DOHH2 (cell line): ENCODE data around the gene GART.

Experiments used
- H3F3A ChIP-seq: fragments of 200-600 bp; sonication (generic), shearing (Covaris generic); 2 replicates; pipeline ENCODE4 v1.6.0; 2016; ENCODE audit warnings: antibody characterized with exemption, mild to moderate bottlenecking; ENCODE audit not compliant: control insufficient read depth, insufficient read depth
- H3K27ac ChIP-seq: fragments of 200-600 bp; sonication (generic); 2 replicates; pipeline ENCODE4 v1.5.1; 2014; ENCODE audit warnings: low read depth, mild to moderate bottlenecking, low read length, moderate library complexity
- H3K27me3 ChIP-seq: fragments of 200-600 bp; sonication (generic); 2 replicates; pipeline ENCODE4 v1.6.1; 2014; ENCODE audit warnings: mild to moderate bottlenecking, low read length, mixed read lengths; ENCODE audit not compliant: control insufficient read depth
- H3K36me3 ChIP-seq: fragments of 200-600 bp; sonication (generic); 2 replicates; pipeline ENCODE4 v1.6.1; 2014; ENCODE audit warnings: mild to moderate bottlenecking, low read length, moderate library complexity, mixed read lengths; ENCODE audit not compliant: control insufficient read depth
- H3K4me1 ChIP-seq: fragments of 200-600 bp; sonication (generic); 2 replicates; pipeline ENCODE4 v1.6.1; 2014; ENCODE audit warnings: mild to moderate bottlenecking, low read length, mixed read lengths; ENCODE audit not compliant: control insufficient read depth
- H3K4me2 ChIP-seq: fragments of 200-600 bp; sonication (generic); 2 replicates; pipeline ENCODE4 v1.6.0; 2014; ENCODE audit warnings: mild to moderate bottlenecking, low read length, moderate library complexity
- H3K4me3 ChIP-seq: fragments of 200-600 bp; sonication (generic); 2 replicates; pipeline ENCODE4 v1.5.1; 2014; ENCODE audit warnings: mild to moderate bottlenecking, low read length, mixed read lengths
- H3K79me2 ChIP-seq: fragments of 200-600 bp; sonication (generic); 2 replicates; pipeline ENCODE4 v1.6.1; 2014; ENCODE audit warnings: mild to moderate bottlenecking, low read length, mixed read lengths; ENCODE audit not compliant: control insufficient read depth
- H3K9me2 ChIP-seq: fragments of 200-600 bp; sonication (generic); replicated peaks from 2 replicates; pipeline ENCODE4 v1.6.1; 2014; ENCODE audit warnings: mild to moderate bottlenecking, low read length, mixed read lengths; ENCODE audit not compliant: control insufficient read depth
- H3K9me3 ChIP-seq: fragments of 200-600 bp; sonication (generic); 2 replicates; pipeline ENCODE4 v1.6.1; 2014; ENCODE audit warnings: antibody characterized with exemption, low read length, mixed read lengths; ENCODE audit not compliant: control insufficient read depth, insufficient read depth
- H4K20me1 ChIP-seq: fragments of 200-600 bp; sonication (generic); 2 replicates; pipeline ENCODE4 v1.6.0; 2014; ENCODE audit warnings: low read depth, mild to moderate bottlenecking, antibody characterized with exemption, low read length, moderate library complexity; ENCODE audit not compliant: control insufficient read depth, insufficient read depth
- CTCF ChIP-seq: fragments of 200-600 bp; sonication (generic); IDR thresholded peaks from one replicate; pipeline ENCODE4 v1.5.1; 2014; ENCODE audit warnings: antibody characterized with exemption, mild to moderate bottlenecking, low read depth, low read length; ENCODE audit not compliant: poor library complexity, severe bottlenecking
- EZH2phosphoT487 ChIP-seq: fragments of 200-600 bp; sonication (generic); IDR thresholded peaks from 2 replicates; pipeline ENCODE4 v1.6.1; 2017; ENCODE audit warnings: borderline replicate concordance, mild to moderate bottlenecking, antibody characterized with exemption, low read length, moderate library complexity, mixed read lengths

The GART gene

DNA sequence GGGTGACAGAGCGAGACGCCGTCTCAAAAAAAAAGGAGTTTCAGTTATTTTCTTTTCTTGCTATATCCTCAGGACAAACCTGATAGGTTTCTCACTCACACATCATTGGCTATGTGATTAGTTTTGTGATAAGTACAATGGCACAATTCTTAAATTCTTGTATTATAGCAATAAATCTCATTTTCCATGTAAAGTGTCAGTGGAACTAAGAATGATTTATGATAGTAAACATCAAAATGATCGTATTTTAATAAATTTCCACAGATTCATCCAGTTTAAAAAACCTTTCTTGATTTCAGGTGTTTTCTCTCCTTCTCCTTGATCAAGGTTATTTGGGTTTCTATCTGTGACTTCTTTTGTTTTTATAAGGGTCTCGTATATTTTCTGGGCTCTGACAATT lies 53.9 kb downstream of the GART start:
- H3K27ac ChIP-seq: no peak overlapping the region
- no peaks in the 10 kb centered on the region for H3K79me2 ChIP-seq
- H3K9me2 ChIP-seq: no peaks in the 10 kb centered on the region
- H4K20me1 ChIP-seq: no peaks in the 10 kb centered on the region
- peaks cover 11% of the 10 kb centered on the region for H3K4me1 ChIP-seq
- H3K4me3 ChIP-seq: no peak overlapping the region
- no peaks in the 10 kb centered on the region for H3K36me3 ChIP-seq
- H3K9me3 ChIP-seq: no peaks in the 10 kb centered on the region
- no peaks in the 10 kb centered on the region for H3F3A ChIP-seq
- H3K27me3 ChIP-seq: 0 out of 2 replicates have a peak, but pooled peaks cover 5% of the 10 kb centered on the region
- H3K4me2 ChIP-seq: no peak overlapping the region
- TF ChIP-seq CTCF (no peak), EZH2phosphoT487 (no peak)

DNA sequence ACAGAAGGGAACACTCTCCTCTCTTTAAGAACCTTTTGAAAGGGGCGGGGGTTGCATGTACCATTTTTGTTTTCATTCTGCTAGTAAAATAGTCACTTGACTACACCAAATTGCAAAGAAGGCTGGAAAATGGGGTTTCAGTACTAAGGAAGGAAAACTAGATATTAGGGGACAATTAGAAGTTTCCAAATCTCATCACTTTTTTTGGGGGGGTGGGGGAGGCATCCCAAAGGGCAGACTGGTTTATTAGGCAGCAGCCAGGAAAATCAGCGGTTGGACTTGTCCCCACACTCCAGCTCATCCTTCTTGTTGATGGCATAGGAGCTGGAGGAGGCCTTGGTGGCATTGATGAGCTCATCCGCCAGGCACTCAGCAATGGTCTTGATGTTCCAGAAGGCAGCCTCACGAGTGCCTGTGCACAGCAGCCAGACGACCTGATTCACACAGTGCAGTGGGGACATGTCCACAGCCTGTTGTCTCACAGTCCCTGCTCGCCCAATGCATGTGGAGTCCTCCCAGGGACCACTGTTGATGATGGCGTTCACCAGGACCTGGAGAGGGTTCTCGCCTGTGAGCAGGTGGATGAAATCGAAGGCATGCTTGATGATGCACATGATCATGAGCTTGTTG lies 60.5 kb downstream of the GART start:
- TF ChIP-seq EZH2phosphoT487: no peak
- no peak for TF ChIP-seq CTCF
- Histone ChIP-seq H3K27me3 (no peaks in the 10 kb centered on the region), H3K27ac (no peak overlapping the region), H3K4me3 (no peak overlapping the region), H3K9me2 (no peaks in the 10 kb centered on the region), H4K20me1 (no peaks in the 10 kb centered on the region), H3K4me2 (peak overlapping the region; percentile 61; the same call in 1 of the 2 replicates), H3K36me3 (0 out of 2 replicates have a peak, but pooled peaks cover 2% of the 10 kb centered on the region), H3K4me1 (peaks cover 13% of the 10 kb centered on the region), H3K9me3 (no peaks in the 10 kb centered on the region), H3F3A (peaks cover 2% of the 10 kb centered on the region; the same call in 1 of the 2 replicates), H3K79me2 (peaks cover 25% of the 10 kb centered on the region)

GRCh38 chr21:33480481-33481103 lies 61.3 kb downstream of the GART start:
- no peaks in the 10 kb centered on the region for H4K20me1 ChIP-seq
- H3F3A ChIP-seq: peaks cover 2% of the 10 kb centered on the region; the same call in 1 of the 2 replicates
- no peaks in the 10 kb centered on the region for H3K27me3 ChIP-seq
- H3K9me3 ChIP-seq: no peaks in the 10 kb centered on the region
- no peak for TF ChIP-seq EZH2phosphoT487
- no peak for TF ChIP-seq CTCF
- H3K4me2 ChIP-seq: peak overlapping the region; percentile 61
- H3K79me2 ChIP-seq: peaks cover 30% of the 10 kb centered on the region
- H3K36me3 ChIP-seq: 0 out of 2 replicates have a peak, but pooled peaks cover 2% of the 10 kb centered on the region
- no peaks in the 10 kb centered on the region for H3K9me2 ChIP-seq
- peak overlapping the region; percentile 76 for H3K4me3 ChIP-seq
- H3K27ac ChIP-seq: peak overlapping the region; percentile 52
- H3K4me1 ChIP-seq: peaks cover 13% of the 10 kb centered on the region
